Glutamatergic neuron (in vitro differentiated cells): ENCODE results near the gene ANO9. TPM values are rescaled to one million over a fixed set of nuclear protein-coding genes. Genes with fewer than 3 reads are reported as not detected.

Experiments used
- DNase-seq: peaks from one replicate; pipeline ENCODE4 v3.0.0; 2022
- H3K27ac Mint-ChIP-seq: one replicate; pipeline ENCODE4 v1.8.0; 2020; ENCODE audit warnings: mild to moderate bottlenecking, mixed read lengths, inconsistent platforms; ENCODE audit not compliant: unreplicated experiment
- H3K27me3 Mint-ChIP-seq: one replicate; pipeline ENCODE4 v1.8.0; 2020; ENCODE audit warnings: mild to moderate bottlenecking, moderate library complexity, mixed read lengths, inconsistent platforms; ENCODE audit not compliant: unreplicated experiment
- H3K36me3 Mint-ChIP-seq: one replicate; pipeline ENCODE4 v1.8.0; 2020; ENCODE audit warnings: mild to moderate bottlenecking, mixed read lengths, inconsistent platforms; ENCODE audit not compliant: unreplicated experiment
- H3K4me1 Mint-ChIP-seq: one replicate; pipeline ENCODE4 v1.8.0; 2020; ENCODE audit warnings: mild to moderate bottlenecking, low read depth, mixed read lengths, inconsistent platforms; ENCODE audit not compliant: unreplicated experiment
- H3K4me3 Mint-ChIP-seq: one replicate; pipeline ENCODE4 v1.8.0; 2020; ENCODE audit warnings: mild to moderate bottlenecking, mixed read lengths, inconsistent platforms; ENCODE audit not compliant: unreplicated experiment
- H3K9me3 Mint-ChIP-seq: one replicate; pipeline ENCODE4 v1.8.0; 2020; ENCODE audit warnings: mild to moderate bottlenecking, moderate library complexity, mixed read lengths, inconsistent platforms; ENCODE audit not compliant: unreplicated experiment
- total RNA-seq: library from RNA; stranded (reverse); fragmentation: NEBNext Ultra II Directional; extraction: Animal tissue kit (Norgen Biotek cat#: 25700); gene quantifications from one replicate; pipeline ENCODE4 v1.2.1, GENCODE V29; 2021; ENCODE audit not compliant: unreplicated experiment
- TF ChIP-seq, protein P1 (sequence below): fragments of 200-600 bp; sonication (generic); IDR thresholded peaks from one replicate; pipeline ENCODE4 v1.5.0; 2021; ENCODE audit not compliant: partially characterized antibody, unreplicated experiment

Gene ANO9
- total RNA-seq, 1 donor from 2014 or later: 1.8 TPM

DNA sequence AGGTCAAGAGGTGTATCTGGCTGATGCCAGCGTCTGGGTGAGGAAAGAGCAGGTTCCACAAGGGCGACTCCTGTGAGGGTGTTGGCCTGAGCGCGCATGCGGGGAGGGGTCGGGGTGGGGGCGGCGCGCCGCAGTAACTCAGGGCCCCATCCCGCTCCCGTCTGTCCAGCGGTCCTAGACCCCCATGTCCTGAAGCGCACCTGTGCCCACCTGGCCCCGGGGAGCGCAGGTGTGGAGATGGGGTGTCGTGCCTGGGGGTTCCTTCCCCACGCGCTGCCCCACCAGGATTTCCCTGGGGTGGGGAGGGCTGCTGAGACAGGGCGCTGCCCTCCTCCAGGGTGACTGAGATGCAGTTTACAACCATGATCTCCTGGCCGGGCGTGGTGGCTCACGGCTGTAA, 44.4 kb upstream of the ANO9 start:
- Mint-ChIP-seq H3K27ac (no peak overlapping the region), H3K9me3 (peaks cover 12% of the 10 kb centered on the region), H3K4me3 (no peak overlapping the region), H3K27me3 (peaks cover 3% of the 10 kb centered on the region), H3K36me3 (peaks cover 21% of the 10 kb centered on the region), H3K4me1 (no peaks in the 10 kb centered on the region)
- TF ChIP-seq, protein P1, sequence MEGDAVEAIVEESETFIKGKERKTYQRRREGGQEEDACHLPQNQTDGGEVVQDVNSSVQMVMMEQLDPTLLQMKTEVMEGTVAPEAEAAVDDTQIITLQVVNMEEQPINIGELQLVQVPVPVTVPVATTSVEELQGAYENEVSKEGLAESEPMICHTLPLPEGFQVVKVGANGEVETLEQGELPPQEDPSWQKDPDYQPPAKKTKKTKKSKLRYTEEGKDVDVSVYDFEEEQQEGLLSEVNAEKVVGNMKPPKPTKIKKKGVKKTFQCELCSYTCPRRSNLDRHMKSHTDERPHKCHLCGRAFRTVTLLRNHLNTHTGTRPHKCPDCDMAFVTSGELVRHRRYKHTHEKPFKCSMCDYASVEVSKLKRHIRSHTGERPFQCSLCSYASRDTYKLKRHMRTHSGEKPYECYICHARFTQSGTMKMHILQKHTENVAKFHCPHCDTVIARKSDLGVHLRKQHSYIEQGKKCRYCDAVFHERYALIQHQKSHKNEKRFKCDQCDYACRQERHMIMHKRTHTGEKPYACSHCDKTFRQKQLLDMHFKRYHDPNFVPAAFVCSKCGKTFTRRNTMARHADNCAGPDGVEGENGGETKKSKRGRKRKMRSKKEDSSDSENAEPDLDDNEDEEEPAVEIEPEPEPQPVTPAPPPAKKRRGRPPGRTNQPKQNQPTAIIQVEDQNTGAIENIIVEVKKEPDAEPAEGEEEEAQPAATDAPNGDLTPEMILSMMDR: no peak
- DNase-seq: no peak

DNA sequence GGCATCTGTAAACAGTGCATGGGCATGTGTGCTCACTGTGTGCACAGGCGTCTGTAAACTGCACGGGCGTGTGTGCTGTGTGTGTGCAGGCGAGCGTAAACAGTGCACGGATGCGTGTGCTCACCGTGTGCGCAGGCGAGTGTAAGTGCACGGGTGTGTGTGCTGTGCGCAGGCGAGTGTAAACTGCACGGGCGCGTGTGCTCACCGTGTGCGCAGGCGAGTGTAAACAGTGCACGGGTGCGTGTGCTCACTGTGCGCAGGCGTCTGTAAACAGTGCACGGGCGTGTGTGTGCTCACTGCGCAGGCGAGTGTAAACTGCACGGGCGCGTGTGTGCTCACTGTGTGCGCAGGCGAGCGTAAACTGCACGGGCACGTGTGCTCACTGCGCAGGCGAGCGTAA, 42.8 kb upstream of the ANO9 start:
- DNase-seq: no peak
- H3K27ac Mint-ChIP-seq: peak overlapping the region; percentile 43
- peaks cover 25% of the 10 kb centered on the region for H3K36me3 Mint-ChIP-seq
- TF ChIP-seq, protein P1: no peak
- H3K9me3 Mint-ChIP-seq: peaks cover 14% of the 10 kb centered on the region
- H3K4me3 Mint-ChIP-seq: no peak overlapping the region
- H3K27me3 Mint-ChIP-seq: peaks cover 6% of the 10 kb centered on the region
- peaks cover 2% of the 10 kb centered on the region for H3K4me1 Mint-ChIP-seq

DNA sequence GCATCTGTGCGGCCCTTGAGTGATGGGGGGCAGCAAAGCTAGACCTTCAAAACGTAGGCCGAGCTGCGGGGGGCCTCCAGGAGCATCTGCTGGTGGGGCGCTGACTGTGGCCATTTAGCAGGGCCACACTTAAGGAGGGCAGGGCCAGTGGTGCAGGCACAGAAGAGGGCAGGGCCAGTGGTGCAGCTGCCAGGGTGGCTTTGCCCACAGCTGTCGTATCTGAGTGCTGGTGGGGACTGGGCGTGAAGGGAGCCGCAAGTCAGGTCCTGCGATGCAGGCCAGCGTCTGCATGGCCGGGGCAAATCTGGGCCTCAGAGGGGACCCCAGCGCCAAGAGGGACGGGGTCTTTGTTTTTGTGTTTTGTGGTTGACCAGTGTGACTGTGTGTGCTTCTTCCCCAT, 37.5 kb upstream of the ANO9 start:
- H3K27ac Mint-ChIP-seq: no peak overlapping the region
- TF ChIP-seq, protein P1: no peak
- no peak overlapping the region for H3K4me3 Mint-ChIP-seq
- H3K27me3 Mint-ChIP-seq: peaks cover 9% of the 10 kb centered on the region
- no peak for DNase-seq
- H3K36me3 Mint-ChIP-seq: peaks cover 25% of the 10 kb centered on the region
- H3K4me1 Mint-ChIP-seq: peaks cover 14% of the 10 kb centered on the region
- H3K9me3 Mint-ChIP-seq: peaks cover 16% of the 10 kb centered on the region

DNA sequence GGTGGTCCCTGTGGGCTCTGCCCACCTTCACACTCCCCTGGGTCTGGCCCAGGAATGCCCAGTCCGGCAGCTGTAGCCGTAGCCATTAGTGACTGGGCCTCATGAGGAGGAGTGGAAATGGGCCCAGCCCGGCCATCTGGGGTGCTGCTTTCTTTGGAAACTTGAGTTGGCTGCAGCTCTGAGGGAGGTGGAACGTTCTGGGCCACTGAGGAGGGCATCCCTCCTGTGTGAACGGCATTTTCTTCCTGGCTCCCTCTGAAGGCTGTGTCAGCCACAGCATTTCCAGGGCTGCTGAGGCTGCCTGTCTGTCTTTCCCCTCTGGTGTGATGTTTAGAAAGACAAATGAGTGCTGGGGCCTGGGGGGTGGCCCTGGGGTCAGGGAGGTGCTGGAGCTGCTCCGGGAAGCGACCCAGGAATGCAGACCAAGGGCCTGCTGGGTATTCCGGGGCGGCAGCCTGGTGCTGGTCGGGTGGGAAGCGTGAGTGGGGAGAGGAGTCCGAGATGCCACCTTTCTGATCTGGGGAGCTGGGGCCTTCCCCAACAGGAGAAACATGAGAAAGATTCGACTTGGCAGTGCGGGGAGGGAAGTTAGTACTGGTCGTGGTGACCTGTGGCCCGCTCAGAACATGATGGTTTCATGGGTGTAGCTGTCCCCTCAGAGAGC, 35.4 kb upstream of the ANO9 start:
- no peak for DNase-seq
- H3K4me3 Mint-ChIP-seq: no peak overlapping the region
- peaks cover 23% of the 10 kb centered on the region for H3K4me1 Mint-ChIP-seq
- H3K9me3 Mint-ChIP-seq: peaks cover 12% of the 10 kb centered on the region
- H3K27me3 Mint-ChIP-seq: peaks cover 16% of the 10 kb centered on the region
- TF ChIP-seq, protein P1: no peak
- H3K27ac Mint-ChIP-seq: peak overlapping the region; percentile 64
- peaks cover 10% of the 10 kb centered on the region for H3K36me3 Mint-ChIP-seq

DNA sequence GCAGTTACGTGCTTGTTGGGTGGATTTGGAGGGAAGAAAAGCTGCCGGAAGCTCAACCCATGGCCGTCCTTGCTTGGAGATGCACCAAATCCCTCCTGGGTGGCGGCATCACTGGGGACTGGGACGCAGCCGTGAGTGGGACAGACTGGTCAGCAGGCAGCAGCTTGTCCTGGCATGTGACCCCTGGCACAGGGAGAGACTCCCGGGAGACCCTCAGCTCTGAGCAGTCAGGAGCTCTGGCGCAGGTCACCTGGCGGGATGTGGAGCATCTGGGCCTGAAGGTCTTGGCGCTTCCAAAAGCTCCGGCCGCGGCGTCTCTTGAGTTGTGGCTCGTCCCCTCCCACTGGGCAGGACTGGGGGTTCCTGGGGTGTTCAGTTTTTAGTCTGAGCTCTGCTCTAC, 34.6 kb upstream of the ANO9 start:
- peak overlapping the region; percentile 32 for H3K4me3 Mint-ChIP-seq
- H3K9me3 Mint-ChIP-seq: peaks cover 10% of the 10 kb centered on the region
- peaks cover 15% of the 10 kb centered on the region for H3K27me3 Mint-ChIP-seq
- H3K36me3 Mint-ChIP-seq: peaks cover 6% of the 10 kb centered on the region
- TF ChIP-seq, protein P1: no peak
- no peak for DNase-seq
- peaks cover 25% of the 10 kb centered on the region for H3K4me1 Mint-ChIP-seq
- peak overlapping the region; percentile 77 for H3K27ac Mint-ChIP-seq
